H9 (cell line): ENCODE measurements around the gene PLD5. TPM values are rescaled to one million over a fixed set of nuclear protein-coding genes. Genes with fewer than 3 reads are reported as not detected.

Experiments
- DNase-seq: peaks from one replicate; pipeline ENCODE4 v3.0.0-alpha.2; 2017
- H2AFZ ChIP-seq: one replicate; pipeline ENCODE4 v1.6.1; 2013; ENCODE audit warnings: mild to moderate bottlenecking, low read length, control low read depth, moderate library complexity
- H2AK5ac ChIP-seq: 2 replicates; pipeline ENCODE4 v1.6.1; 2013; ENCODE audit warnings: low read length, control low read depth, mixed read lengths; ENCODE audit not compliant: insufficient read length
- H2BK120ac ChIP-seq: one replicate; pipeline ENCODE4 v1.6.1; 2013; ENCODE audit warnings: low read depth, mild to moderate bottlenecking, low read length, control low read depth, inconsistent platforms; ENCODE audit not compliant: poor library complexity, severe bottlenecking
- H2BK12ac ChIP-seq: 2 replicates; pipeline ENCODE4 v1.6.1; 2013; ENCODE audit warnings: low read length, control low read depth, mixed read lengths, low read depth; ENCODE audit not compliant: insufficient read length
- H2BK15ac ChIP-seq: 2 replicates; pipeline ENCODE4 v1.6.1; 2013; ENCODE audit warnings: low read depth, low read length, control low read depth
- H2BK20ac ChIP-seq: one replicate; pipeline ENCODE4 v1.6.1; 2013; ENCODE audit warnings: low read depth, mild to moderate bottlenecking, low read length, control low read depth, inconsistent platforms; ENCODE audit not compliant: poor library complexity, severe bottlenecking
- H2BK5ac ChIP-seq: 2 replicates; pipeline ENCODE4 v1.6.1; 2013; ENCODE audit warnings: low read length, control low read depth, mixed read lengths; ENCODE audit not compliant: insufficient read length
- H3K14ac ChIP-seq: 2 replicates; pipeline ENCODE4 v1.6.1; 2013; ENCODE audit warnings: low read length, control low read depth; ENCODE audit not compliant: insufficient read depth
- H3K18ac ChIP-seq: 2 replicates; pipeline ENCODE4 v1.6.1; 2013; ENCODE audit warnings: low read depth, mild to moderate bottlenecking, mixed read lengths, low read length, control low read depth; ENCODE audit not compliant: insufficient read length
- H3K23ac ChIP-seq: 2 replicates; pipeline ENCODE4 v1.6.1; 2013; ENCODE audit warnings: low read length, control low read depth, mixed read lengths, low read depth; ENCODE audit not compliant: insufficient read length
- H3K23me2 ChIP-seq: 2 replicates; pipeline ENCODE4 v1.6.1; 2013; ENCODE audit warnings: low read depth, mild to moderate bottlenecking, mixed read lengths, low read length, control low read depth; ENCODE audit not compliant: insufficient read length, poor library complexity, severe bottlenecking
- H3K27ac ChIP-seq: 2 replicates; pipeline ENCODE4 v1.5.1; 2013; ENCODE audit warnings: low read length, control low read depth, mixed read lengths, low read depth; ENCODE audit not compliant: insufficient read length
- H3K27me3 ChIP-seq: 2 replicates; pipeline ENCODE4 v1.6.1; 2013; ENCODE audit warnings: low read length, control low read depth, inconsistent platforms; ENCODE audit not compliant: insufficient read depth
- H3K4ac ChIP-seq: 2 replicates; pipeline ENCODE4 v1.6.1; 2013; ENCODE audit warnings: low read depth, mild to moderate bottlenecking, control low read depth, inconsistent platforms, low read length, moderate library complexity
- H3K4me1 ChIP-seq: 2 replicates; pipeline ENCODE4 v1.6.1; 2013; ENCODE audit warnings: low read length, control low read depth, inconsistent platforms; ENCODE audit not compliant: insufficient read depth
- H3K4me2 ChIP-seq: 2 replicates; pipeline ENCODE4 v1.6.1; 2013; ENCODE audit warnings: low read length, control low read depth, mixed read lengths; ENCODE audit not compliant: insufficient read length, insufficient read depth
- H3K56ac ChIP-seq: 2 replicates; pipeline ENCODE4 v1.6.1; 2013; ENCODE audit warnings: low read depth, mild to moderate bottlenecking, mixed read lengths, low read length, control low read depth; ENCODE audit not compliant: insufficient read length
- H3K79me1 ChIP-seq: 2 replicates; pipeline ENCODE4 v1.6.1; 2013; ENCODE audit warnings: low read depth, mild to moderate bottlenecking, moderate library complexity, low read length, control low read depth, inconsistent platforms; ENCODE audit not compliant: insufficient read depth, poor library complexity, severe bottlenecking
- H3K79me2 ChIP-seq: 2 replicates; pipeline ENCODE4 v1.6.1; 2013; ENCODE audit warnings: low read length, control low read depth, inconsistent platforms; ENCODE audit not compliant: insufficient read depth
- H3K9ac ChIP-seq: 2 replicates; pipeline ENCODE4 v1.6.1; 2013; ENCODE audit warnings: low read length, control low read depth, mixed read lengths; ENCODE audit not compliant: insufficient read length; ENCODE audit errors: extremely low read depth
- H3K9me3 ChIP-seq: one replicate; pipeline ENCODE4 v1.6.1; 2013; ENCODE audit warnings: low read depth, low read length, inconsistent platforms; ENCODE audit not compliant: control insufficient read depth
- H3T11ph ChIP-seq: one replicate; pipeline ENCODE4 v1.6.1; 2013; ENCODE audit warnings: mild to moderate bottlenecking, low read length, control low read depth, inconsistent platforms
- H4K20me1 ChIP-seq: one replicate; pipeline ENCODE4 v1.6.1; 2013; ENCODE audit not compliant: control insufficient read depth, insufficient read length, insufficient read depth
- H4K5ac ChIP-seq: 2 replicates; pipeline ENCODE4 v1.6.1; 2013; ENCODE audit warnings: low read depth, mild to moderate bottlenecking, mixed read lengths, low read length, control low read depth; ENCODE audit not compliant: insufficient read length
- H4K8ac ChIP-seq: replicated peaks from 2 replicates; pipeline ENCODE4 v1.6.1; 2013; ENCODE audit warnings: low read length, control low read depth, mixed read lengths, low read depth; ENCODE audit not compliant: insufficient read length
- H4K91ac ChIP-seq: 2 replicates; pipeline ENCODE4 v1.6.1; 2013; ENCODE audit warnings: low read depth, mild to moderate bottlenecking, moderate library complexity, mixed read lengths, low read length, control low read depth; ENCODE audit not compliant: insufficient read length
- H3K27ac Mint-ChIP-seq, 3 experiments: 2 replicates in 2 of 3; 3 replicates in 1 of 3; pipeline ENCODE4 v1.8.0; 2020 to 2021; ENCODE audit warnings: mixed read lengths in 3 of 3, mild to moderate bottlenecking in 1 of 3, moderate library complexity in 1 of 3
- H3K27me3 Mint-ChIP-seq: 2 replicates; pipeline ENCODE4 v1.8.0; 2021; ENCODE audit warnings: low read depth, mild to moderate bottlenecking, moderate library complexity, mixed read lengths
- H3K36me3 Mint-ChIP-seq, 3 experiments: 2 replicates in 2 of 3; 3 replicates in 1 of 3; pipeline ENCODE4 v1.8.0; 2020 to 2021; ENCODE audit warnings: low read depth in 3 of 3, mixed read lengths in 3 of 3; ENCODE audit not compliant: insufficient read depth in 1 of 3
- H3K4me1 Mint-ChIP-seq, 2 experiments: 2 replicates each; pipeline ENCODE4 v1.8.0; 2020; ENCODE audit warnings: mixed read lengths in 2 of 2
- H3K4me3 Mint-ChIP-seq, 2 experiments: 2 replicates in 1 of 2; 3 replicates in 1 of 2; pipeline ENCODE4 v1.8.0; 2020 to 2021; ENCODE audit warnings: mild to moderate bottlenecking in 2 of 2, mixed read lengths in 2 of 2, moderate library complexity in 1 of 2
- H3K9me3 Mint-ChIP-seq, 2 experiments: 2 replicates in 1 of 2; 3 replicates in 1 of 2; pipeline ENCODE4 v1.8.0; 2020; ENCODE audit warnings: mild to moderate bottlenecking in 2 of 2, mixed read lengths in 2 of 2, moderate library complexity in 1 of 2
- WGBS: extraction: QIAGEN DNeasy Blood & Tissue Kit; methylation state at CpG from one replicate; pipeline ENCODE4 v1.1.7; 2013; ENCODE audit warnings: missing lambda C conversion rate, low lambda C conversion rate, mixed read lengths; ENCODE audit not compliant: insufficient read length; ENCODE audit errors: extremely low coverage; 5-methylcytosine and 5-hydroxymethylcytosine counted together
- total RNA-seq: library from RNA; stranded (reverse); gene quantifications from 2 replicates; pipeline ENCODE4 v1.2.1, GENCODE V29; 2021
- TF ChIP-seq, protein P1 (sequence below): fragments of 200-600 bp; sonication (generic); conservative IDR thresholded peaks from 3 replicates; pipeline ENCODE4 v1.8.0; 2021; ENCODE audit warnings: antibody characterized with exemption, mild to moderate bottlenecking

The PLD5 gene
- total RNA-seq, 1 experiment from 2014 or later = 5.2 TPM

- TF ChIP-seq, protein P1, sequence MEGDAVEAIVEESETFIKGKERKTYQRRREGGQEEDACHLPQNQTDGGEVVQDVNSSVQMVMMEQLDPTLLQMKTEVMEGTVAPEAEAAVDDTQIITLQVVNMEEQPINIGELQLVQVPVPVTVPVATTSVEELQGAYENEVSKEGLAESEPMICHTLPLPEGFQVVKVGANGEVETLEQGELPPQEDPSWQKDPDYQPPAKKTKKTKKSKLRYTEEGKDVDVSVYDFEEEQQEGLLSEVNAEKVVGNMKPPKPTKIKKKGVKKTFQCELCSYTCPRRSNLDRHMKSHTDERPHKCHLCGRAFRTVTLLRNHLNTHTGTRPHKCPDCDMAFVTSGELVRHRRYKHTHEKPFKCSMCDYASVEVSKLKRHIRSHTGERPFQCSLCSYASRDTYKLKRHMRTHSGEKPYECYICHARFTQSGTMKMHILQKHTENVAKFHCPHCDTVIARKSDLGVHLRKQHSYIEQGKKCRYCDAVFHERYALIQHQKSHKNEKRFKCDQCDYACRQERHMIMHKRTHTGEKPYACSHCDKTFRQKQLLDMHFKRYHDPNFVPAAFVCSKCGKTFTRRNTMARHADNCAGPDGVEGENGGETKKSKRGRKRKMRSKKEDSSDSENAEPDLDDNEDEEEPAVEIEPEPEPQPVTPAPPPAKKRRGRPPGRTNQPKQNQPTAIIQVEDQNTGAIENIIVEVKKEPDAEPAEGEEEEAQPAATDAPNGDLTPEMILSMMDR = no peak
- Histone ChIP-seq H3K18ac (no peak overlapping the region), H2AFZ (no peak overlapping the region), H3K9ac (no peak overlapping the region), H3K23ac (no peak overlapping the region), H2BK120ac (no peak overlapping the region), H3K4me1 (no peaks in the 10 kb centered on the region), H4K8ac (no peak overlapping the region), H4K5ac (no peak overlapping the region), H3K23me2 (no peaks in the 10 kb centered on the region), H4K91ac (no peak overlapping the region), H2AK5ac (no peak overlapping the region), H2BK15ac (no peak overlapping the region), H3T11ph (no peak overlapping the region), H3K27ac (no peak overlapping the region), H3K4me2 (no peak overlapping the region), H3K79me1 (no peaks in the 10 kb centered on the region), H3K27me3 (no peaks in the 10 kb centered on the region), H3K9me3 (peaks cover 5% of the 10 kb centered on the region), H3K79me2 (no peaks in the 10 kb centered on the region), H3K4ac (no peak overlapping the region), H2BK5ac (no peak overlapping the region), H3K56ac (no peak overlapping the region), H4K20me1 (no peaks in the 10 kb centered on the region), H2BK20ac (no peak overlapping the region), H3K14ac (no peak overlapping the region), H2BK12ac (no peak overlapping the region)
- WGBS = no CpG with 5 or more reads among the region's 3 CpGs
- Mint-ChIP-seq H3K4me3 (no peak overlapping the region), H3K4me1 (peaks cover 5 to 15% of the 10 kb centered on the region in 2 experiments), H3K27me3 (no peaks in the 10 kb centered on the region), H3K9me3 (peaks cover 21 to 28% of the 10 kb centered on the region in 2 experiments), H3K27ac (no peak overlapping the region), H3K36me3 (peaks cover 4 to 29% (median 14%) of the 10 kb centered on the region in 3 experiments)
- DNase-seq = no peak
Observed at GRCh38 chr1:242133796-242134195, 390.7 kb downstream of the PLD5 start.
